Stimulated activated CD8-positive, alpha-beta memory T cell treated with anti-CD3 and anti-CD28 coated beads, Interleukin-2, amount 100 ng/mL, for 48 hours (primary cell): ENCODE data around the gene KIR2DL1.
"Not testable (repeated sequence)": the region's sequence is repeated elsewhere in the genome, so short reads cannot be mapped to it uniquely, and the experiment has no call there.

Experiments used
- DNase-seq, 2 donors: peaks; one replicate each; pipeline ENCODE4 v3.0.0-alpha.2; 2020; ENCODE audit warnings: low read depth in 2 of 2

The KIR2DL1 gene

DNA sequence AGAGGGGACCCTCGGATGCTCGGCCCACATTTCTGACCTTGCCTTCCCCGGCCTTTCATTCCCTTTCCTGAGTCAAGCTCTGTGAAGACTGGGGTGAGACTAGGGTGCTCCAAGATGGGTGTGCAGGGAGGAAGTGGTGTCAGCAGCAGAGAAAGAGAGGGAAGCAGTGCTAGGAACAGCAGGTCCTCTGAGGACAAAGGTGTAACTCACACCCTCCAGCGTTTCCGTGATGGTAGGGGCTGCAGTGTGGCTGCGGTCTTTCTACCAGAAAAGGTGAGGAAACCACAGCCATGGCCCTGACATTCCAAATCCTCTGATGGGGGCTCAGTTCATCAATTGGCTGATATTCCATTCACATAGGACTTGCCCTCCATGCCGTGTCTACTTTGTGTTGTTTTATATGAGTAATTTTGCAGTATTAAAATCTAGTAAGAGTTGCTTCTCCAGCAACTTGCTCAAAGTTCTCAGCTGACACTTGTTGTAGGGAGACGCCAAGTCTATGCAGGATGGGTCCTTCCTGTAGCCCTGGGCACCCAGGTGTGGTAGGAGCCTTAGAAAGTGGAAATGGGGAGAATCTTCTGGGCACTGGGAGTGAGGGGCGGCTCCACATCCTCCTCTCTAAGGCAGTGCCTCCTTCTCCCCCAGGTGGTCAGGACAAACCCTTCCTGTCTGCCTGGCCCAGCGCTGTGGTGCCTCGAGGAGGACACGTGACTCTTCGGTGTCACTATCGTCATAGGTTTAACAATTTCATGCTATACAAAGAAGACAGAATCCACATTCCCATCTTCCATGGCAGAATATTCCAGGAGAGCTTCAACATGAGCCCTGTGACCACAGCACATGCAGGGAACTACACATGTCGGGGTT lies 48.3 kb downstream of the KIR2DL1 start:
- DNase-seq: no peak

DNA sequence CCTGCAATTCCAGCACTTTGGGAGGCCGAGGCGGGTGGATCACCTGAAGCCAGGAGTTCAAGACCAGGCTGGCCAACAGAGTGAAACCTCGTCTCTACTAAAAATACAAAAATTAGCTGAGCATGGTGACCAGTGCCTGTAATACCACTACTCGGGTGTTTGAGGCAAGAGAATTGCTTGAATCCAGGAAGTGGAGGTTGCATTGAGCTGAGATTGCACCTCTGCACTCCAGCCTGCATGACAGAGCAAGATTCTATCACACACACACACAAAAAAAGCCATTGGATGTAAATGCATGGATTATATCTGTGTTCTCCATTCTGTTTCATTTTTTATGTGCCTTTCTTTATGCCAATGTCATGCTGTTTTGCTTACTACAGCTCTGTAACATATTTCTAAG lies 54.8 kb downstream of the KIR2DL1 start:
- DNase-seq: not testable (repeated sequence)

DNA sequence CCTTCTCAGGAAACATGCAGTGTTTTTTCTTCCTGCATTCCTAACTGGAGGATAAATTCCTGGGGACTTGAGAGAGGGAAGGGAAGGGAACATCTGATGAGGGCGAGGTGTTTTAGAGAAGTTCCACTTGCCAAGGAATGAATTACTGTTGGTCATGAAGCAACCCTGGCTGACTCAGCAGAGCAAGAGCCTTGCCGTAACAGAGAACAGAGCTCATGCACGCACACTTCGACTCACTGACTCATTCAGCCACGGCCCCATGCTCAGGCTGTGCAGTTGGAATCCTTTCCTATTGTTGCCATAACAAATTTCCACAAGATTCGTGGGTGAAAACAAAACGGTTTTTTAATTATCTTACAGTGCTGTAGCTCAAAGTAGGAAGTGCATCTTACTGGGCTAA lies 55.7 kb downstream of the KIR2DL1 start:
- not testable (repeated sequence) for DNase-seq

DNA sequence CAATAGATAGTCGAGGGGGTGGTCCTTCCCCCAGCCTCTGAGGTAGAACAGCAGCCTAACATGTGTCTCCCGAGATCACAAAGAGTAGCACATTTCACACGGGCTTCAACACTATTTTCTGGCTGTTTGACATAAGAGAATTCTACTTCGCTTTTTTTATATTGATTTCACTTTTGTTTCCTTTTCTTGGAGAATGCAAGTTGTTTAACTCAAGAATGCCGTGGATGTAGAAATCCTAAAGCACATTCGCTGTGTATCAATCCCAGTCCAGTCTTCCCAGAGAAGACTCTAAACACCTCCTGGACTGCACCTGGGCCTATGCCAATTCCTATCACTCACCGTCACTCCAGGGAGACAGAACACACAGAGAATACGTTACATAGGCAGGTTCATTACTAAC lies 58.5 kb downstream of the KIR2DL1 start:
- not testable (repeated sequence) for DNase-seq

DNA sequence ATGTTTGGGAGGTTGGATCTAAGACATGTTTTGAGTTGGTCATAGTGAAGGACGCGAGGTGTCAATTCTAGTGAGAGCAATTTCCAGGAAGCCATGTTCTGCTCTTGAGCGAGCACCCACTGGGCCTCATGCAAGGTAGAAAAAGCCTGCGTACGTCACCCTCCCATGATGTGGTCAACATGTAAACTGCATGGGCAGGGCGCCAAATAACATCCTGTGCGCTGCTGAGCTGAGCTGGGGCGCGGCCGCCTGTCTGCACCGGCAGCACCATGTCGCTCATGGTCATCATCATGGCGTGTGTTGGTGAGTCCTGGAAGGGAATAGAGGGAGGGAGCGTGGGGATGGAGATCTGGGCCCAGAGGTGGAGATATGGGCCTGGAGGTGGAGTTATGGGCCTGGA lies 62.9 kb downstream of the KIR2DL1 start, which contains the start of gene KIR2DS4:
TSS of gene KIR2DS4 (plus strand) at position 181 of the 400 bp plus-strand sequence.
- not testable (repeated sequence) for DNase-seq
